Measurements from ENCODE around the gene SDHAF3.
"Not testable (repeated sequence)": the region's sequence is repeated elsewhere in the genome, so short reads cannot be mapped to it uniquely, and the experiment has no call there.

Gene SDHAF3

GRCh38 chr7:97126483-97127171 lies 9.1 kb downstream of the SDHAF3 start:
- DNase-seq: no peak

GRCh38 chr7:97128736-97129135 lies 11.2 kb downstream of the SDHAF3 start:
- DNase-seq: no peak

DNA sequence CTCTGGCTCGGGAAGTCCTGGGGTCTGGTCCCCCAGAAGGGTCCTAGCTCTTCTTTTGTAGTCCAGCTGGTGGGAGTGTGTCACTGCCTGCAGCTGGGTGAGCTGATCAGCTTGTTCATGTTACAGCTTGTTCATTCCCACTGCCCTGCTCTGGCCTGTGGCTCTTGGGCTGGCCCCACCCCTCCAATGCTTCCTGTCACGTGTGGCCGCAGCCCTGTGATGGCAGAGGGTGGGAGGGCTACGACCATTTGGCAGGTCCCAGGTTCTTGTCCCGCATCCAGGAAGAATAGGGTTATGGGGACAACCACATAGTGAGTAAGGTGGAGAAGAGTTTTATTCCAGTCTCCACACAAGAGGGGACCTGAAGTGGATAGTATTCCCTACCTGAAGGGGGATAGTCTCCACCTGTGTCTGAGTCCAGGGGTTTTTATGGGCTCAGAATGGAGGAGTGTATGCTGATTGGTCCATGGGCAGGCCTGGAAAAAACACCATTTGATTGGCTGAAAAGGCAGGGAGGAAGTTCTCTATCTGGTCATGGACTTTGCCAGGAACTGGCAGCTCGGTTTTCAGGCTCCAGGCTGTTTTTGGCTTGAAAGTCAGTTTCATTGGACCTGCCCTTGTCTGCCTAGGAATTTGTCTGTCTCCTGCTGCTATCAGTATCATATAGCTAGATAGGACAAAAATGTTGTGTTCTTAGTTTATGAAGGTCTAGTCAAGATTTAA lies 13.1 kb downstream of the SDHAF3 start:
- DNase-seq: no peak

DNA sequence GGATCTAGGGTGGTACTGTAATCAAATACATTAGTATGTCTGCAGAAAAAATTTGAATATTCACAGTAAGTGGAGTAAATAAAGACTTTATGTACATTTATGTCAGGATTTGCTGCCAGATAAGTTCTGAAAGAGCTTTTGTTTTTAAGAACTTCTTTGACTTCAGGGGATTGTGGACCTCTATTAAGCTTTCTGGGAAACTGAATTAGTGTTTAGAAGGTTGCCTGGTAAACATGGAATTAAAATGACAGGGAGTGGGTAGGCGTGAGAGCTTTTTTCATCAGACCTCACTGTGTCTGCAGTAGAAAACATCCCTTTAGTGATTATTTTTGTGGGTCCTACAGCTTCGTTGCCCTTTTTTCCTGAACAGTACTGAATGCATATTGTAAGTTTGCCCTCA lies 15.7 kb downstream of the SDHAF3 start:
- no peak for DNase-seq

GRCh38 chr7:97138830-97139229 lies 21.3 kb downstream of the SDHAF3 start:
- no peak for DNase-seq

DNA sequence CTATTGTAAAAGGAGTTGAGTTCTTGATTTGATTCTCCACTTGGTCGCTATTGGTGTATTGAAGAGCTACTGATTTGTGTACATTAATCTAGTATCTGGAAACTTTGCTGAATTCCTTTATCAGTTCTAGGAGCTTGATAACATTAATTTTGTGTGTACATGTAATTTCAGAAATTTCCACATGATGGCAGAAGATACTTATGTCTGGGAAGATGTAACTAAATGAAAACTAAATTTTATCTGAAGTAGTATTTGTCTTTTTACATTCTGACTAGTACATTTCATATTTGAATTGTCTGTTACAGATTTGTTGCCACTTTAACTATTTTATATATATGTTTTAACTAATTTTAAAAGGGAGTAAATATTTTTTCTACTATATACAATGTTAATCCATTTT lies 27.6 kb downstream of the SDHAF3 start:
- peak; percentile 6 to 61 for DNase-seq

- DNase-seq: no peak
Observed at GRCh38 chr7:97149843-97150242, 32.3 kb downstream of the SDHAF3 start.

GRCh38 chr7:97155897-97156418 lies 38.5 kb downstream of the SDHAF3 start:
- DNase-seq: no peak

DNA sequence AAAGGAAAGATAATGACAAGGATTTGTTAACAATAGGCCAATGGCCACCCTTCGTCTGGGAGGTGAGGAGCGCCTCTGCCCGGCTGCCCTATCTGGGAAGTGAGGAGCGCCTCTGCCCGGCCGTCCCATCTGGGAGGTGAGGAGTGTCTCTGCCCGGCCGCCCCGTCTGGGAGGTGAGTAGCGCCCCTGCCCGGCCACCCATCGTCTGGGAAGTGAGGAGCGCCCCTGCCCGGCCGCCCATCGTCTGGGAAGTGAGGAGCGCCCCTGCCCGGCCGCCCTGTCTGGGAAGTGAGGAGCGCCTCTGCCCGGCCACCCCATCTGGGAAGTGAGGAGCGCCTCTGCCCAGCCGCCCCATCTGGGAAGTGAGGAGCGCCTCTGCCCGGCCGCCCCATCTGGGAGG lies 42.5 kb downstream of the SDHAF3 start:
- not testable (repeated sequence) for DNase-seq

DNA sequence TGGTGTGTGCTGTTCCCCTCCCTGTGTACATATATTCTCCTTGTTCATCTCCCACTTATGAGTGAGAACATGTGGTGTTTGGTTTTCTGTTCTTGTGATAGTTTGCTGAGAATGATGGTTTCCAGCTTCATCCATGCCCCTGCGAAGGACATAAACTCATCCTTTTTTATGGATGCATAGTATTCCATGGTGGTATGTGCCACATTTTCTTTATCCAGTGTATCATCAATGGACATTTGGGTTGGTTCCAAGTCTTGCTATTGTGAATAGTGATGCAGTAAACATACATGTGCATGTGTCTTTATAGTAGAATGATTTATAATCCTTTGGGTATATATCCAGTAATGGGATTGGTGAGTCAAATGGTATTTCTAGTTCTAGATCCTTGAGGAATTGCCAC lies 44.1 kb downstream of the SDHAF3 start:
- DNase-seq: not testable (repeated sequence)

DNA sequence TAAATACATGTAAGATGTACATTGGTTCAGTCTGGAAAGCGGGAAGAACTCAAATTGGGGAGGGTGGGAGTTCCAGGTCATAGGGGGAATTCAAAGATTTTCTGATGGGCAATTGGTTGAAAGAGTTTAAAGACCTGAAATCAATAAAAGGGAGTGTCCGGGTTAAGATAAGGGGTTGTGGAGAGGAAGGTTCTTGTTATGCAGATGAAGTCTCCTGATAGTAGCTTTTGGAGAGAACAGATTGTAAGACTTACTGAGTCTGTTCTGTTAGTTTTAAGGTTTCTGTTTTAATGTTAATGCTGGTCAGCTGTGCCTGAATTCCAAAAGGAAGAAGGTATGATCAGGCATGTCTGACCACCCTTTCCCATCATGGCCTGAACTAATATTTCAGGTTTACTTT lies 48.8 kb downstream of the SDHAF3 start:
- no peak for DNase-seq

DNA sequence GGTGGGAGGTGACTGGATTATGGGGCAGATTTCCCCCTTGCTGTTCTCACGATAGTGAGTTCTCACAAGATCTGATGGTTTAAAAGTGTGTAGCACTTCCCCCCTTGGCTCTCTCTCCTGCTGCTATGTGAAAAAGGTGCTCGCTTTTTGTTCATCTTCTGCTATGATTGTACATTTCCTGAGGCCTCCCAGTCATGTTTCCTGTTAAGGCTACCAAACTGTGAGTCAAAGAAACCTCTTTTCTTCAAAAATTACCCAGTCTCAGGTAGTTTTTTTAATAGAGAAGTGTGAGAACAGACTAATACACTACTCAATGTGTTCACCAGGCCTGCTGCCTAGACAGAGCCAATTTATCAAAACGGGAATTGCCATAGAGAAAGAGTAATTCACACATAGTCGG lies 49.7 kb downstream of the SDHAF3 start:
- no peak for DNase-seq

DNA sequence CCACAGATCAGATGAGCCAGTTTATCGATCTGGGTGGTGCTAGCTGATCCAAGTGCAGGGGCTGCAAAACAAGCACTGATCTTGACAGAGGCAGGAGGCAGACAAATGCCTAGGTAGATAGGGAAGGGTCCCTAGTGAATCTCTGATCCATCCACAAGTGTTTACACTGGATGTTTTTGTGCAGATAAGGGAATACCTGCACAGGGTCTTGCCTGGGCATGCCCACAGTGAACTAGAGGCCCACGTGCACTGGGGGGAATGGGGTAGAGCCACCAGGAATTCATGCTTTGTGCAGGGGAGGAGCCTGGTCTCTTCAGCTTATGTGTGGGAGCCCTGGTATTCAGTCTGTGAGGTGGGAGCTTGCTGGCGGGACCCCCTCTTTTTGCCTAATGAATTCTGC lies 50.3 kb downstream of the SDHAF3 start:
- DNase-seq: no peak

- DNase-seq: peak; percentile 55 to 59
Observed at GRCh38 chr7:97174303-97174702, 56.8 kb downstream of the SDHAF3 start.

DNA sequence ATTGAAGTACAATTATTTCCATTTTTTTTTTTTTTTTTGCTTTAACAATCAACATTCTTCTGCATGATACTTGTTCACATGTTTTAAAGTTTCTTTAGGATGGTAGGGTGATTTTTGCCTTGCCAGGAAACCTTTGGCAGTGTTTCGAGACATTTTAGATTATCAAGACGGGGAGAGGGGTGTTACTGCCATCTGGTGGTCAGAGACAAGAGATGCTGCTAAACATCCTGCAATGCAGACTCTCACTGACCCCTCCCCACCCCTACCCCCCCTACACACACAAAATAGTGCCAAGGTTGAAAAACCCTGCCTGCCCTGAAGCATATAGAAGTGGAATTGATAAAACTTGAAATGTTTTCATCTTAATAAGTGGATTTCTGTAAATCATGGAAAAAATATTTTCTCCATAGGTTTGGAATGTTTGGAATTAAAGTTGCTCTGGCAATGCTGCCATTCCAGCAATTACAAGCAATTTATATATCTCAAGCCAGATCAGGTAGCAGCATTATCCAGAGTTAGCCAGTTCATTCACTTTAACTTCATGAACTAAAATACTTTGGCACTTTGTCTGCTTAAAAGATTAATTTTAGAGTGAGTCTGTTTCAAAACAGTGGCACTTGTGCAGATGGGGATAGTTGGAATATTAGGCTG lies 62.1 kb downstream of the SDHAF3 start:
- DNase-seq: peak; percentile 34 to 67

DNA sequence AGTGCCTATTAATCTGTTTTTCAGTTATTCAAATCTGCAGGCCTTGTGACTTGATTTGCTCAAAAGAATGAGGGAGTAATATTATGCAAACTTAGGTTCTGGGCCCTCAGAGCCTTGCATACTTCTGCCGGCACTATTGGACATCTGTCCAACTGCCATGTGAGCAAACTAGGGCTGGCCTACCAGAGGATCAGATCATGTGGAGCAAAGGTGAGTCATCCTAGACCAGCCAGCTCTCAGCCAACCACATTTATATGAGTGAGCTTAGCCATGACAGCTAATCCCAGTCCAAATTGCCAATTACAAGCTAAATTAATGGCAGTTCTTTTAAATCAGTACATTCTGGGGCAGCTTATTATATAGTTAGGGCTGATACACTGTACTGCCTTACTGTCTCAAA lies 69.6 kb downstream of the SDHAF3 start:
- no peak for DNase-seq

GRCh38 chr7:97196174-97196573 lies 78.7 kb downstream of the SDHAF3 start:
- not testable (repeated sequence) for DNase-seq

DNA sequence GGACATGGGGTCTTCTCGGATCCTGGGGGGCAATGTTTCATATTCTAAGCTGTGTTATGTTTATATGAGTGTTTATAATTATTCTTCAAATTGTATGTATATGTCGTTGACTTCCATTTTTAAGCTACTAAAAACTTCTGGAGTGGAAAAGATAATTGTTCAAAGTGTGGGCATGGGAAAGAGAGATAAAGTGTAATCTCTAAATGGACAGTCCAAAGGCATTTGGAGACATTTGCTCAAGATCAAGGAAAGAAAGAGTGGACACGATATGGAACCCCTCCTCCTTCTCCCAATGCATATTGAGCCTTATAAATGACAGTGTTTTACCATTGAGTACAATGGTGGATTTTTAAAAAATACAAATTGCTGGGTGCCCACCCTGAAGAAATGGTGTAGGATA lies 81.1 kb downstream of the SDHAF3 start:
- DNase-seq: no peak

GRCh38 chr7:97200018-97200417 lies 82.5 kb downstream of the SDHAF3 start:
- DNase-seq: no peak

DNA sequence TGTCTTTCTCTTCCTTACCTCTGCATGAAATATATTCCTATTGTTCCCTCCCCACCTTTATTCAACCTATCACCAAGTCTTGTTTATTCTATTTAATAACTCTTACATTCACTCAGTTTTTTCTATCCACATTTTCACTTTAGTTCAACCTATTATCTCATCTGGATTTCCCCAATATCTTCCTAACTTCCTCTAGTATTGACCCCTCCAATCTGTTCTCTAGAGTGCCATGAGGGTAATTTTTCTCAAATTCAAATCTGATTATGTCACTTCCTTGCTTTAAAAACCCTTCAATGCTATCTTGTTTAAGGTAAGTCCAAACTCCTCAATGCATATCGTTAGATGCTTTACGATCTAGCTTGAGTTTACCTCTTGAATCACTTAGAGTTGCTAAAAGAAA lies 86.5 kb downstream of the SDHAF3 start:
- no peak for DNase-seq

DNA sequence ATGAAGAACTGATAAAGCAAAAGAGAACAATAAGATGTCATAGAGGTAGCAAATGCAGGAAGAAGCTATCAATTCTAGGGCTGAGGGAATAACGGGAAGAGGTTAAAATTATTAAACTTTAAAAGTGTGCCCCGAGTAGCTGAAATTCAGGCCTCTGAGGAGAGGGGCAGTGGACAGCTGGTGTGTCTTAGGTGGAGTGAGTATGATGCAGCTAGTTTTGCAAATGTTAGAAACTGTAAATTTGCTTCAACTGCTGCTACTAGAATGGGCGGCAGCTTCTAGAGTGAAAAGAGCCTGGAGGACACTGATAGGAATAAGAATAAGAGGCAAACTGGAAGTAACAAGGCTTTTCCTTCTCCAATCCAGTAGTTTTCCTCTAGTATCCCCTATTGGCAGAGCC lies 87.3 kb downstream of the SDHAF3 start:
- DNase-seq: no peak

- DNase-seq: no peak
Observed at GRCh38 chr7:97215556-97215955, 98.1 kb downstream of the SDHAF3 start.

GRCh38 chr7:97218767-97219166 lies 101.3 kb downstream of the SDHAF3 start:
- DNase-seq: no peak

DNA sequence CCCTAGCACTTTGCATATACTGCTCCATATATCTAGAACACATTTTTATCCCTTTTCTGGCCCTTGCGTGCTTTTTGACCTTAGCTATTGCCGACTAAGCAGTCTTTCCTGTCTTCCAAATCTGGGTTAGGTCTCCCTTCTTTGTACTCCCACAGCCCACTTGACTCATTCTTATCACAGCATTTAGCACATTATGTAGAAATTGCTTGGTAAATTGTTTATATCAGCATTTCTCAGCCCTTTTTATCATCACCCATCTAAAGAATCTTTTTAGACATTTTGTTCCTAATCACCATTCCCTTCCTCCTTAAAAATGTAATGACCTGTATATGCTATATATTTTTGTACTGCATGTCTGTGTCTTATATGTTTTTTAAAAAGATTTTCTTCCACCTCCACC lies 101.7 kb downstream of the SDHAF3 start:
- no peak for DNase-seq
